Lung (tissue), 12 donors: ENCODE results near the gene ASB6. TPM values are rescaled to one million over a fixed set of nuclear protein-coding genes. Genes with fewer than 3 reads are reported as not detected.

ENCODE experiments used
- ATAC-seq: fragments of 200-7000 bp; cut with Tn5 transposase; one replicate; pipeline ENCODE4 v1.9.1; 2020; ENCODE audit warnings: moderate number of reproducible peaks; ENCODE audit not compliant: insufficient read depth, low FRiP score
- DNase-seq, 3 donors: peaks; one replicate each; pipeline ENCODE4 v3.0.0-alpha.2; 2013 to 2017
- H3K27ac ChIP-seq, 2 donors: one replicate each; pipeline ENCODE4 v1.5.1; 2013; ENCODE audit warnings: mild to moderate bottlenecking in 2 of 2, moderate library complexity in 2 of 2, control low read depth in 1 of 2, inconsistent platforms in 1 of 2, low read depth in 1 of 2, low read length in 1 of 2
- H3K27me3 ChIP-seq, 3 donors: one replicate each; pipeline ENCODE4 v1.5.1; 2013; ENCODE audit warnings: low read length in 2 of 3; ENCODE audit not compliant: control insufficient read depth in 3 of 3, insufficient read depth in 3 of 3
- H3K36me3 ChIP-seq, 4 donors: one replicate each; pipeline ENCODE4 v1.5.1; 2013; ENCODE audit warnings: low read length in 4 of 4, mild to moderate bottlenecking in 1 of 4, moderate library complexity in 1 of 4; ENCODE audit not compliant: control insufficient read depth in 4 of 4, insufficient read depth in 4 of 4
- H3K4me1 ChIP-seq, 5 donors: one replicate each; pipeline ENCODE4 v1.5.1; 2013; ENCODE audit warnings: low read length in 5 of 5, mild to moderate bottlenecking in 2 of 5, moderate library complexity in 1 of 5; ENCODE audit not compliant: control insufficient read depth in 5 of 5, insufficient read depth in 5 of 5
- H3K4me3 ChIP-seq: one replicate; pipeline ENCODE4 v1.5.1; 2013; ENCODE audit warnings: mild to moderate bottlenecking, control low read depth, moderate library complexity
- H3K9ac ChIP-seq, 2 donors: one replicate each; pipeline ENCODE4 v1.5.1; 2013; ENCODE audit warnings: low read length in 2 of 2, control low read depth in 1 of 2; ENCODE audit not compliant: insufficient read depth in 1 of 2
- H3K9me3 ChIP-seq, 4 donors: one replicate each; pipeline ENCODE4 v1.5.1; 2013; ENCODE audit warnings: low read length in 3 of 4, mild to moderate bottlenecking in 1 of 4, moderate library complexity in 1 of 4; ENCODE audit not compliant: control insufficient read depth in 4 of 4, insufficient read depth in 3 of 4
- CTCF ChIP-seq: IDR thresholded peaks from 2 replicates; pipeline ENCODE4 v1.5.1; 2012; ENCODE audit warnings: mild to moderate bottlenecking; ENCODE audit errors: control extremely low read depth, extremely low read depth
- WGBS, 2 donors: extraction: QIAGEN DNeasy Blood & Tissue Kit; methylation state at CpG; one replicate each; pipeline ENCODE4 v1.1.7; 2013; 5-methylcytosine and 5-hydroxymethylcytosine counted together
- polyA plus RNA-seq, 2 donors: library from polyadenylated mRNA; stranded (reverse); fragments of 200-250 nt; gene quantifications; one replicate each; pipeline ENCODE4 v1.2.1, GENCODE V29; 2013
- total RNA-seq, 2 donors: library from RNA; depleted of rRNA in 1 of 2; stranded (reverse); fragments of >200 nt in 1 of 2; gene quantifications; one replicate each; pipeline ENCODE4 v1.2.1, GENCODE V29; 2014 to 2021
- donor health status: control.
- donor health status: control.
- donor health status: Bipolar disorder and iron deficiency.
- donor health status: healthy.
- donor health status: DM: yes; HTN: yes; CAD: no.

Gene ASB6
- total and polyA plus RNA-seq, 4 donors = 11.8 to 19.5 (median 16.1) TPM

- no peak overlapping the region for H3K4me3 ChIP-seq
- H3K36me3 ChIP-seq = no peaks in the 10 kb centered on the region
- no peak for TF ChIP-seq CTCF
- H3K27ac ChIP-seq = no peak overlapping the region
- no peak overlapping the region for H3K9ac ChIP-seq
- no peak for DNase-seq
- 70 to 72% methylated on average over 11 of the region's 11 CpGs for WGBS, 2 donors
- H3K9me3 ChIP-seq = no peaks in the 10 kb centered on the region
- H3K27me3 ChIP-seq = peaks cover 0 to 10% (median 0%) of the 10 kb centered on the region in 3 donors
- ATAC-seq = no peak
- no peaks in the 10 kb centered on the region for H3K4me1 ChIP-seq
Measured at GRCh38 chr9:129681924-129682323, 40.0 kb upstream of the ASB6 start.

GRCh38 chr9:129679537-129679936 is 37.6 kb upstream of the ASB6 start:
- H3K27me3 ChIP-seq = peaks cover 0 to 19% (median 0%) of the 10 kb centered on the region in 3 donors
- no peaks in the 10 kb centered on the region for H3K9me3 ChIP-seq
- no peak overlapping the region for H3K27ac ChIP-seq
- no peak for TF ChIP-seq CTCF
- H3K4me3 ChIP-seq = no peak overlapping the region
- H3K36me3 ChIP-seq = no peaks in the 10 kb centered on the region
- H3K9ac ChIP-seq = no peak overlapping the region
- WGBS, 2 donors = 69 to 81% methylated on average over 9 of the region's 9 CpGs
- no peak for DNase-seq
- H3K4me1 ChIP-seq = no peaks in the 10 kb centered on the region
- no peak for ATAC-seq

- WGBS, 2 donors = 71 to 88% methylated on average over 9 of the region's 9 CpGs
- no peak overlapping the region for H3K27ac ChIP-seq
- peaks cover 0 to 19% (median 0%) of the 10 kb centered on the region in 3 donors for H3K27me3 ChIP-seq
- H3K4me3 ChIP-seq = no peak overlapping the region
- no peaks in the 10 kb centered on the region for H3K36me3 ChIP-seq
- ATAC-seq (no peak), DNase-seq (no peak)
- no peaks in the 10 kb centered on the region for H3K9me3 ChIP-seq
- H3K9ac ChIP-seq = no peak overlapping the region
- H3K4me1 ChIP-seq = no peaks in the 10 kb centered on the region
- no peak for TF ChIP-seq CTCF
Measured at GRCh38 chr9:129678844-129679243, 36.9 kb upstream of the ASB6 start.

- H3K9ac ChIP-seq = no peak overlapping the region
- H3K9me3 ChIP-seq = no peaks in the 10 kb centered on the region
- TF ChIP-seq CTCF = no peak
- DNase-seq = no peak
- H3K4me1 ChIP-seq = no peaks in the 10 kb centered on the region
- no peaks in the 10 kb centered on the region for H3K36me3 ChIP-seq
- ATAC-seq = no peak
- 55 to 78% methylated on average over 9 of the region's 9 CpGs for WGBS, 2 donors
- H3K27ac ChIP-seq = no peak overlapping the region
- no peak overlapping the region for H3K4me3 ChIP-seq
- H3K27me3 ChIP-seq = peaks cover 0 to 19% (median 0%) of the 10 kb centered on the region in 3 donors
Measured at GRCh38 chr9:129677456-129677855, 35.5 kb upstream of the ASB6 start.
